Measurements from ENCODE around the gene PCED1A. TPM values are rescaled to one million over a fixed set of nuclear protein-coding genes. Genes with fewer than 3 reads are reported as not detected.
A peak's percentile ranks its signal among the peaks of the same experiment; 100 is the strongest.

The PCED1A gene
- total and polyA plus RNA-seq, 9 of the 15 experiments (the other 6 are each of a cell fraction or from before 2014, with no cell fraction given) = 1.5 to 11.5 (median 5.9) TPM

GRCh38 chr20:2801286-2801728 is 39.1 kb downstream of the PCED1A start:
- DNase-seq (ENCODE audit: extremely low read depth in 1 of 4, low spot score in 3 of 4) (no peak), ATAC-seq (no peak), FAIRE-seq (no peak)
- Histone ChIP-seq H3K4me2 (ENCODE audit: insufficient read depth, low read length) (peak overlapping the region; percentile 55), H3K4me3 (no peak overlapping the region), H3K79me2 (ENCODE audit: control insufficient read depth, insufficient read depth, low read length) (no peaks in the 10 kb centered on the region), H4K20me1 (replicated peaks; ENCODE audit: control insufficient read depth, insufficient read depth, low read length) (0 out of 2 replicates have a peak, but pooled peaks cover 3% of the 10 kb centered on the region), H3K27ac (ENCODE audit: extremely low read depth, low read depth, low read length) (no peak overlapping the region), H3K9me3 (replicated peaks; ENCODE audit: control insufficient read depth, insufficient read depth, low read depth, low read length) (no peaks in the 10 kb centered on the region), H2AFZ (ENCODE audit: low read depth, low read length) (peak overlapping the region; percentile 83), H3K36me3 (ENCODE audit: control insufficient read depth, insufficient read depth, low read length) (no peaks in the 10 kb centered on the region), H3K9me1 (ENCODE audit: control insufficient read depth, insufficient read depth, low read length) (no peaks in the 10 kb centered on the region), H3K4me1 (replicated peaks in 1 of 2; ENCODE audit: control insufficient read depth in 2 of 2, insufficient read depth in 2 of 2, low read length in 2 of 2) (peaks cover 4 to 45% of the 10 kb centered on the region in 2 experiments; a peak in 4 of 5 replicates), H3K27me3 (ENCODE audit: control insufficient read depth in 2 of 2, insufficient read depth in 2 of 2, low read length in 2 of 2) (peaks cover 0 to 40% of the 10 kb centered on the region in 2 experiments; a peak in 2 of 5 replicates), H3K9ac (ENCODE audit: insufficient read depth in 1 of 2, low read depth in 2 of 2, low read length in 2 of 2) (no peak overlapping the region)
- in situ Hi-C loops (cut with MboI) (no loop called here), intact Hi-C loops (cut with micrococcal nuclease) (no loop called here)
- 0 out of 2 replicates have a peak, but pooled peaks have one; percentile 8 for TF ChIP-seq NFIC (IDR thresholded peaks at IDR 0.05)
- no peak for TF ChIP-seq XRCC5 (IDR thresholded peaks at IDR 0.05; ENCODE audit: low read depth, low read length)
- ChIA-PET CTCF (ENCODE audit: low intra/inter-chr PET ratio) (no interaction called here), POLR2A (no interaction called here)
- 30% methylated on average over 11 of the region's 13 CpGs for WGBS (ENCODE audit: insufficient coverage, low coverage, missing lambda C conversion rate)
- BruUV-seq (replicated peaks) = no TSS peak

- Histone ChIP-seq H2AFZ (ENCODE audit: low read depth, low read length) (peak within 1 kb of the TSS; percentile 83), H3K9me1 (ENCODE audit: control insufficient read depth, insufficient read depth, low read length) (no peaks in the 10 kb centered on the region), H3K4me1 (replicated peaks in 1 of 2; ENCODE audit: control insufficient read depth in 2 of 2, insufficient read depth in 2 of 2, low read length in 2 of 2) (peaks cover 2 to 42% of the 10 kb centered on the region in 2 experiments; a peak in 4 of 5 replicates), H3K4me2 (ENCODE audit: insufficient read depth, low read length) (peak within 1 kb of the TSS; percentile 55), H4K20me1 (replicated peaks; ENCODE audit: control insufficient read depth, insufficient read depth, low read length) (peaks cover 7% of the 10 kb centered on the region; the same call in 1 of the 2 replicates), H3K9ac (ENCODE audit: insufficient read depth in 1 of 2, low read depth in 2 of 2, low read length in 2 of 2) (no peak within 1 kb of the TSS; a peak in 1 of 4 replicates), H3K36me3 (ENCODE audit: control insufficient read depth, insufficient read depth, low read length) (no peaks in the 10 kb centered on the region), H3K27ac (ENCODE audit: extremely low read depth, low read depth, low read length) (no peak within 1 kb of the TSS; the same call in 2 of the 3 replicates), H3K27me3 (ENCODE audit: control insufficient read depth in 2 of 2, insufficient read depth in 2 of 2, low read length in 2 of 2) (peaks cover 0 to 40% of the 10 kb centered on the region in 2 experiments; a peak in 3 of 5 replicates), H3K79me2 (ENCODE audit: control insufficient read depth, insufficient read depth, low read length) (no peaks in the 10 kb centered on the region), H3K9me3 (replicated peaks; ENCODE audit: control insufficient read depth, insufficient read depth, low read depth, low read length) (no peaks in the 10 kb centered on the region), H3K4me3 (no peak within 1 kb of the TSS)
- ChIA-PET POLR2A (no interaction called here), CTCF (ENCODE audit: low intra/inter-chr PET ratio) (no interaction called here)
- ATAC-seq (peak; percentile 87), FAIRE-seq (peak; percentile 88), DNase-seq (ENCODE audit: extremely low read depth in 1 of 4, low spot score in 3 of 4) (peak; percentile 54 to 74 (median 58))
- intact Hi-C loops (cut with micrococcal nuclease) (no loop called here), in situ Hi-C loops (cut with MboI) (no loop called here)
- BruUV-seq (replicated peaks) = no TSS peak
- 3% methylated on average over 21 of the region's 52 CpGs for WGBS (ENCODE audit: insufficient coverage, low coverage, missing lambda C conversion rate)
- TF ChIP-seq E2F6 (IDR thresholded peaks at IDR 0.05; ENCODE audit: borderline replicate concordance in 1 of 2, extremely low read depth in 1 of 2, insufficient read depth in 1 of 2, insufficient read length in 1 of 2, low read depth in 1 of 2, low read length in 1 of 2, poor library complexity in 1 of 2, severe bottlenecking in 1 of 2) (peak in 1 of 2 experiments; percentile 21), THAP12 (CRISPR knock-in tag; IDR thresholded peaks at IDR 0.05) (no peak), ATF2 (CRISPR knock-in tag; IDR thresholded peaks at IDR 0.05) (no peak), JUNB (CRISPR knock-in tag; conservative IDR thresholded peaks at IDR 0.05) (no peak), HNRNPH1 (optimal IDR thresholded peaks at IDR 0.05; ENCODE audit: low read depth, low read length) (no peak), ETS2 (tag; IDR thresholded peaks at IDR 0.05; ENCODE audit: borderline replicate concordance, poor library complexity, severe bottlenecking) (no peak)
These were observed 39.8 kb downstream of the PCED1A start, which contains the start of gene CPXM1 for GRCh38 chr20:2800521-2801285. CPXM1 (minus strand) TSS chr20:2800627; CDS start chr20:2800572, 55 bp downstream.
